Stomach smooth muscle (tissue), 2 donors: Measurements from ENCODE around the gene ECPAS.

Experiments used
- H3K27ac ChIP-seq: one replicate; pipeline ENCODE4 v1.7.0; 2013; ENCODE audit warnings: mild to moderate bottlenecking, low read length, inconsistent platforms
- H3K27me3 ChIP-seq, 2 donors: one replicate each; pipeline ENCODE4 v1.7.0; 2013; ENCODE audit warnings: low read length in 2 of 2; ENCODE audit not compliant: insufficient read depth in 2 of 2, control insufficient read depth in 1 of 2
- H3K36me3 ChIP-seq, 2 donors: one replicate each; pipeline ENCODE4 v1.7.0; 2013; ENCODE audit warnings: low read length in 2 of 2; ENCODE audit not compliant: control insufficient read depth in 2 of 2, insufficient read depth in 2 of 2
- H3K4me1 ChIP-seq: one replicate; pipeline ENCODE4 v1.7.0; 2013; ENCODE audit warnings: low read length; ENCODE audit not compliant: control insufficient read depth, insufficient read depth
- H3K4me3 ChIP-seq, 2 donors: one replicate each; pipeline ENCODE4 v1.7.0; 2013; ENCODE audit warnings: low read length in 2 of 2
- H3K9ac ChIP-seq, 2 donors: one replicate each; pipeline ENCODE4 v1.7.0; 2013; ENCODE audit warnings: low read length in 2 of 2, mild to moderate bottlenecking in 1 of 2
- H3K9me3 ChIP-seq, 2 donors: one replicate each; pipeline ENCODE4 v1.7.0; 2013; ENCODE audit warnings: low read length in 2 of 2; ENCODE audit not compliant: control insufficient read depth in 2 of 2
- donor health status: healthy.
- donor health status: Pancreatic carcinoma.

The ECPAS gene

GRCh38 chr9:111386386-111386785 is 97.8 kb downstream of the ECPAS start:
- H3K27ac ChIP-seq = no peak overlapping the region
- H3K36me3 ChIP-seq = peaks cover 43 to 66% of the 10 kb centered on the region in 2 donors
- no peaks in the 10 kb centered on the region for H3K27me3 ChIP-seq
- no peak overlapping the region for H3K4me3 ChIP-seq
- no peaks in the 10 kb centered on the region for H3K4me1 ChIP-seq
- H3K9ac ChIP-seq = no peak overlapping the region
- H3K9me3 ChIP-seq = no peaks in the 10 kb centered on the region

GRCh38 chr9:111381006-111381405 is 103.2 kb downstream of the ECPAS start:
- H3K27me3 ChIP-seq = no peaks in the 10 kb centered on the region
- no peak overlapping the region for H3K9ac ChIP-seq
- H3K4me1 ChIP-seq = no peaks in the 10 kb centered on the region
- H3K27ac ChIP-seq = no peak overlapping the region
- H3K9me3 ChIP-seq = no peaks in the 10 kb centered on the region
- H3K36me3 ChIP-seq = peaks cover 19 to 36% of the 10 kb centered on the region in 2 donors
- no peak overlapping the region for H3K4me3 ChIP-seq

GRCh38 chr9:111375817-111376564 is 108.2 kb downstream of the ECPAS start:
- Histone ChIP-seq H3K27ac (no peak overlapping the region), H3K36me3 (peaks cover 35 to 50% of the 10 kb centered on the region in 2 donors)

GRCh38 chr9:111375062-111375461 is 109.1 kb downstream of the ECPAS start:
- Histone ChIP-seq H3K4me1 (no peaks in the 10 kb centered on the region), H3K9me3 (no peaks in the 10 kb centered on the region), H3K9ac (no peak overlapping the region), H3K27ac (no peak overlapping the region), H3K27me3 (no peaks in the 10 kb centered on the region), H3K4me3 (no peak overlapping the region), H3K36me3 (peaks cover 44 to 58% of the 10 kb centered on the region in 2 donors)

More at GRCh38 chr9:111375817-111376564, 108.2 kb downstream of the ECPAS start:
- no peaks in the 10 kb centered on the region for H3K4me1 ChIP-seq
- H3K9ac ChIP-seq = no peak overlapping the region
- no peaks in the 10 kb centered on the region for H3K9me3 ChIP-seq
- no peaks in the 10 kb centered on the region for H3K27me3 ChIP-seq
- H3K4me3 ChIP-seq = no peak overlapping the region

- Histone ChIP-seq H3K4me3 (no peak overlapping the region), H3K4me1 (no peaks in the 10 kb centered on the region), H3K27me3 (no peaks in the 10 kb centered on the region), H3K9ac (no peak overlapping the region), H3K9me3 (no peaks in the 10 kb centered on the region), H3K27ac (no peak overlapping the region), H3K36me3 (peaks cover 56 to 72% of the 10 kb centered on the region in 2 donors)
These were observed 111.9 kb downstream of the ECPAS start for GRCh38 chr9:111372297-111372696.

GRCh38 chr9:111366978-111367377 is 117.2 kb downstream of the ECPAS start:
- H3K9me3 ChIP-seq = no peaks in the 10 kb centered on the region
- H3K27me3 ChIP-seq = no peaks in the 10 kb centered on the region
- H3K4me3 ChIP-seq = no peak overlapping the region
- H3K36me3 ChIP-seq = peaks cover 44 to 60% of the 10 kb centered on the region in 2 donors
- no peak overlapping the region for H3K9ac ChIP-seq
- H3K4me1 ChIP-seq = no peaks in the 10 kb centered on the region
- H3K27ac ChIP-seq = no peak overlapping the region

GRCh38 chr9:111362526-111362925 is 121.7 kb downstream of the ECPAS start:
- Histone ChIP-seq H3K27ac (no peak overlapping the region), H3K4me1 (no peaks in the 10 kb centered on the region), H3K9me3 (no peaks in the 10 kb centered on the region), H3K27me3 (no peaks in the 10 kb centered on the region), H3K36me3 (peaks cover 10 to 22% of the 10 kb centered on the region in 2 donors), H3K9ac (no peak overlapping the region), H3K4me3 (no peak overlapping the region)

GRCh38 chr9:111360881-111361280 is 123.3 kb downstream of the ECPAS start:
- Histone ChIP-seq H3K4me3 (no peak overlapping the region), H3K27ac (no peak overlapping the region), H3K9me3 (no peaks in the 10 kb centered on the region), H3K36me3 (peaks cover 8 to 19% of the 10 kb centered on the region in 2 donors), H3K27me3 (no peaks in the 10 kb centered on the region), H3K9ac (no peak overlapping the region), H3K4me1 (peaks cover 3% of the 10 kb centered on the region)

- H3K4me1 ChIP-seq = peaks cover 3% of the 10 kb centered on the region
- peak overlapping the region; percentile 40 to 58 for H3K4me3 ChIP-seq
- H3K9me3 ChIP-seq = peaks cover 0 to 2% of the 10 kb centered on the region in 2 donors
- peaks cover 0 to 3% of the 10 kb centered on the region in 2 donors for H3K36me3 ChIP-seq
- H3K27me3 ChIP-seq = no peaks in the 10 kb centered on the region
- peak overlapping the region in 1 of 2 donors; percentile 18 for H3K9ac ChIP-seq
- H3K27ac ChIP-seq = peak overlapping the region; percentile 7
These were observed 127.5 kb downstream of the ECPAS start for GRCh38 chr9:111356481-111357244.

GRCh38 chr9:111352545-111352944 is 131.6 kb downstream of the ECPAS start:
- Histone ChIP-seq H3K9ac (no peak overlapping the region), H3K4me1 (peaks cover 3% of the 10 kb centered on the region), H3K27ac (no peak overlapping the region), H3K4me3 (no peak overlapping the region), H3K36me3 (no peaks in the 10 kb centered on the region), H3K27me3 (no peaks in the 10 kb centered on the region), H3K9me3 (peaks cover 0 to 2% of the 10 kb centered on the region in 2 donors)

GRCh38 chr9:111350556-111350955 is 133.6 kb downstream of the ECPAS start:
- no peak overlapping the region for H3K27ac ChIP-seq
- H3K4me1 ChIP-seq = no peaks in the 10 kb centered on the region
- H3K4me3 ChIP-seq = no peak overlapping the region
- peaks cover 0 to 2% of the 10 kb centered on the region in 2 donors for H3K9me3 ChIP-seq
- no peaks in the 10 kb centered on the region for H3K36me3 ChIP-seq
- no peaks in the 10 kb centered on the region for H3K27me3 ChIP-seq
- no peak overlapping the region for H3K9ac ChIP-seq
